MM.1S (cell line): Measurements from ENCODE around the gene TSHZ2.

Experiments
- DNase-seq: peaks from one replicate; pipeline ENCODE4 v3.0.0-alpha.2; 2015
- H2AFZ ChIP-seq: fragments of 300-600 bp; sonication (generic); 2 replicates; pipeline ENCODE4 v1.6.0; 2016; ENCODE audit warnings: antibody characterized with exemption, low read length
- H3F3A ChIP-seq: fragments of 300-600 bp; sonication (generic); 2 replicates; pipeline ENCODE4 v1.6.1; 2016; ENCODE audit warnings: mild to moderate bottlenecking, antibody characterized with exemption, low read length, moderate library complexity, mixed read lengths; ENCODE audit not compliant: insufficient read depth
- H3K27ac ChIP-seq: fragments of 300-600 bp; sonication (generic); 2 replicates; pipeline ENCODE4 v1.5.1; 2016; ENCODE audit warnings: mild to moderate bottlenecking, low read length
- H3K27me3 ChIP-seq: fragments of 300-600 bp; sonication (generic); replicated peaks from 2 replicates; pipeline ENCODE4 v1.6.0; 2016; ENCODE audit warnings: low read length; ENCODE audit not compliant: insufficient read depth
- H3K36me3 ChIP-seq: fragments of 300-600 bp; sonication (generic); replicated peaks from 2 replicates; pipeline ENCODE4 v1.6.1; 2016; ENCODE audit warnings: mild to moderate bottlenecking, low read length, mixed read lengths; ENCODE audit not compliant: insufficient read depth
- H3K4me1 ChIP-seq: fragments of 300-600 bp; sonication (generic); 2 replicates; pipeline ENCODE4 v1.6.1; 2016; ENCODE audit warnings: low read length, mixed read lengths
- H3K4me2 ChIP-seq: fragments of 300-600 bp; sonication (generic); 2 replicates; pipeline ENCODE4 v1.6.0; 2016; ENCODE audit warnings: low read depth, low read length
- H3K4me3 ChIP-seq: fragments of 300-600 bp; sonication (generic); 2 replicates; pipeline ENCODE4 v1.5.1; 2016; ENCODE audit warnings: low read length, mixed read lengths
- H3K79me2 ChIP-seq: fragments of 300-600 bp; sonication (generic); 2 replicates; pipeline ENCODE4 v1.6.1; 2016; ENCODE audit warnings: mixed run types, low read length, mixed read lengths
- H3K9ac ChIP-seq: fragments of 300-600 bp; sonication (generic); 2 replicates; pipeline ENCODE4 v1.6.1; 2016; ENCODE audit warnings: low read length, mixed read lengths
- H3K9me2 ChIP-seq: fragments of 300-600 bp; sonication (generic); replicated peaks from 2 replicates; pipeline ENCODE4 v1.6.1; 2016; ENCODE audit warnings: mild to moderate bottlenecking, low read length, mixed read lengths; ENCODE audit not compliant: insufficient read depth
- H3K9me3 ChIP-seq: fragments of 300-600 bp; sonication (generic); replicated peaks from 2 replicates; pipeline ENCODE4 v1.6.1; 2016; ENCODE audit warnings: mild to moderate bottlenecking, low read length, mixed read lengths; ENCODE audit not compliant: insufficient read depth
- H4K20me1 ChIP-seq: fragments of 300-600 bp; sonication (generic); 2 replicates; pipeline ENCODE4 v1.6.1; 2016; ENCODE audit warnings: mild to moderate bottlenecking, low read length, moderate library complexity, mixed read lengths; ENCODE audit not compliant: insufficient read depth
- EZH2 ChIP-seq: fragments of 300-600 bp; sonication (generic); optimal IDR thresholded peaks from 2 replicates; pipeline ENCODE3; 2017; ENCODE audit warnings: low read depth, mild to moderate bottlenecking, antibody characterized with exemption, low read length, mixed read lengths
- EZH2phosphoT487 ChIP-seq: fragments of 300-600 bp; sonication (generic); IDR thresholded peaks from 2 replicates; pipeline ENCODE4 v1.6.1; 2018; ENCODE audit warnings: antibody characterized with exemption, low read length
- TF ChIP-seq, protein P1 (sequence below): fragments of 300-600 bp; sonication (generic); IDR thresholded peaks from 2 replicates; pipeline ENCODE4 v1.5.1; 2016; ENCODE audit warnings: antibody characterized with exemption, low read length, mixed read lengths

Gene TSHZ2

GRCh38 chr20:53004267-53004813, 32.2 kb downstream of the TSHZ2 start:
- Histone ChIP-seq H3K9me3 (no peaks in the 10 kb centered on the region), H3K79me2 (no peaks in the 10 kb centered on the region), H3K9ac (no peak overlapping the region), H2AFZ (no peak overlapping the region), H3F3A (peaks cover 32% of the 10 kb centered on the region), H3K36me3 (no peaks in the 10 kb centered on the region), H3K4me3 (no peak overlapping the region), H3K4me1 (peaks cover 25% of the 10 kb centered on the region), H3K4me2 (no peak overlapping the region), H3K9me2 (no peaks in the 10 kb centered on the region; the same call in 1 of the 2 replicates), H3K27me3 (no peaks in the 10 kb centered on the region), H3K27ac (no peak overlapping the region), H4K20me1 (no peaks in the 10 kb centered on the region)
- TF ChIP-seq, protein P1, sequence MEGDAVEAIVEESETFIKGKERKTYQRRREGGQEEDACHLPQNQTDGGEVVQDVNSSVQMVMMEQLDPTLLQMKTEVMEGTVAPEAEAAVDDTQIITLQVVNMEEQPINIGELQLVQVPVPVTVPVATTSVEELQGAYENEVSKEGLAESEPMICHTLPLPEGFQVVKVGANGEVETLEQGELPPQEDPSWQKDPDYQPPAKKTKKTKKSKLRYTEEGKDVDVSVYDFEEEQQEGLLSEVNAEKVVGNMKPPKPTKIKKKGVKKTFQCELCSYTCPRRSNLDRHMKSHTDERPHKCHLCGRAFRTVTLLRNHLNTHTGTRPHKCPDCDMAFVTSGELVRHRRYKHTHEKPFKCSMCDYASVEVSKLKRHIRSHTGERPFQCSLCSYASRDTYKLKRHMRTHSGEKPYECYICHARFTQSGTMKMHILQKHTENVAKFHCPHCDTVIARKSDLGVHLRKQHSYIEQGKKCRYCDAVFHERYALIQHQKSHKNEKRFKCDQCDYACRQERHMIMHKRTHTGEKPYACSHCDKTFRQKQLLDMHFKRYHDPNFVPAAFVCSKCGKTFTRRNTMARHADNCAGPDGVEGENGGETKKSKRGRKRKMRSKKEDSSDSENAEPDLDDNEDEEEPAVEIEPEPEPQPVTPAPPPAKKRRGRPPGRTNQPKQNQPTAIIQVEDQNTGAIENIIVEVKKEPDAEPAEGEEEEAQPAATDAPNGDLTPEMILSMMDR: no peak
- TF ChIP-seq EZH2phosphoT487 (no peak), EZH2 (no peak)
- no peak for DNase-seq

GRCh38 chr20:53009979-53010735, 38.0 kb downstream of the TSHZ2 start:
- DNase-seq: no peak
- no peaks in the 10 kb centered on the region for H4K20me1 ChIP-seq
- H3K9me3 ChIP-seq: no peaks in the 10 kb centered on the region
- H3F3A ChIP-seq: no peaks in the 10 kb centered on the region; the same call in 1 of the 2 replicates
- H3K9me2 ChIP-seq: no peaks in the 10 kb centered on the region; the same call in 1 of the 2 replicates
- H3K4me3 ChIP-seq: no peak overlapping the region
- H3K79me2 ChIP-seq: no peaks in the 10 kb centered on the region
- no peaks in the 10 kb centered on the region for H3K36me3 ChIP-seq
- no peak overlapping the region for H3K27ac ChIP-seq
- H2AFZ ChIP-seq: no peak overlapping the region
- TF ChIP-seq, protein P1: no peak
- no peak for TF ChIP-seq EZH2phosphoT487
- no peak for TF ChIP-seq EZH2
- H3K27me3 ChIP-seq: no peaks in the 10 kb centered on the region
- peak overlapping the region; percentile 22; the same call in 1 of the 2 replicates for H3K4me2 ChIP-seq
- no peak overlapping the region for H3K9ac ChIP-seq
- H3K4me1 ChIP-seq: peaks cover 28% of the 10 kb centered on the region

- no peak overlapping the region for H2AFZ ChIP-seq
- H3K27me3 ChIP-seq: no peaks in the 10 kb centered on the region
- no peaks in the 10 kb centered on the region for H3K36me3 ChIP-seq
- no peaks in the 10 kb centered on the region for H4K20me1 ChIP-seq
- H3K79me2 ChIP-seq: no peaks in the 10 kb centered on the region
- no peaks in the 10 kb centered on the region; the same call in 1 of the 2 replicates for H3F3A ChIP-seq
- no peaks in the 10 kb centered on the region for H3K9me3 ChIP-seq
- no peak for DNase-seq
- H3K9ac ChIP-seq: no peak overlapping the region
- no peaks in the 10 kb centered on the region; the same call in 1 of the 2 replicates for H3K9me2 ChIP-seq
- TF ChIP-seq, protein P1: no peak
- TF ChIP-seq EZH2 (no peak), EZH2phosphoT487 (no peak)
- H3K27ac ChIP-seq: no peak overlapping the region
- H3K4me3 ChIP-seq: no peak overlapping the region
- peaks cover 28% of the 10 kb centered on the region for H3K4me1 ChIP-seq
- no peak overlapping the region for H3K4me2 ChIP-seq
Measured at GRCh38 chr20:53011640-53012039, 39.5 kb downstream of the TSHZ2 start.
